ENCODE data around the gene MCUR1.
A peak's percentile ranks its signal among the peaks of the same experiment; 100 is the strongest.

MCUR1 gene

DNA sequence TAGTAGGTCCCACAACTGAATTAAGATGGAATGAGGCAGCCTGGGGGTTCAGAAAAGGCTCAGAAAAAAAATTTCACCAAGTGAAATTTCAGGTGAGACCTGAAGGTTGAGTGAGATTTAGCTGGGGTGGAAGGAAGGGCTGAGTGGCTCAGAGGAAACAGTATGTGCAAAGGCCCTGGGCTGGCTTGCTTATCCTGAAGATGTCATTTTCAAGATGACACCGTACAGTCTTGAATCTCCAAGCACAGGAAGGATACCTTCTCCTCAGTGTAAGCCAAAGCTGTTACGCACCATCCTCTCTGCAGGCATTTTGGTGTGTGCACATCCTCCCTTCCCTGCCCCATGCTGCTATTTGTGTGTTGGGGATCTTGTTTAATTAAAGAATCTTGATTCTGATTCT lies 59.7 kb downstream of the MCUR1 start:
- H3K27me3 Mint-ChIP-seq (ENCODE audit: low read depth): no peaks in the 10 kb centered on the region

GRCh38 chr6:13743736-13744127 lies 70.6 kb downstream of the MCUR1 start:
- peaks cover 3% of the 10 kb centered on the region for H3K36me3 Mint-ChIP-seq (ENCODE audit: low read depth)
- H3K9me3 Mint-ChIP-seq: peaks cover 12% of the 10 kb centered on the region
- H3K4me1 Mint-ChIP-seq (ENCODE audit: low read depth): no peaks in the 10 kb centered on the region
- no peaks in the 10 kb centered on the region for H3K27me3 Mint-ChIP-seq (ENCODE audit: low read depth)
- no peak overlapping the region for H3K4me3 Mint-ChIP-seq
- no peak overlapping the region for H3K27ac Mint-ChIP-seq

More for the DNA sequence above, 59.7 kb downstream of the MCUR1 start:
- Mint-ChIP-seq H3K36me3 (ENCODE audit: low read depth) (no peaks in the 10 kb centered on the region), H3K4me3 (no peak overlapping the region), H3K27ac (no peak overlapping the region), H3K9me3 (no peaks in the 10 kb centered on the region), H3K4me1 (ENCODE audit: low read depth) (peaks cover 3% of the 10 kb centered on the region)

DNA sequence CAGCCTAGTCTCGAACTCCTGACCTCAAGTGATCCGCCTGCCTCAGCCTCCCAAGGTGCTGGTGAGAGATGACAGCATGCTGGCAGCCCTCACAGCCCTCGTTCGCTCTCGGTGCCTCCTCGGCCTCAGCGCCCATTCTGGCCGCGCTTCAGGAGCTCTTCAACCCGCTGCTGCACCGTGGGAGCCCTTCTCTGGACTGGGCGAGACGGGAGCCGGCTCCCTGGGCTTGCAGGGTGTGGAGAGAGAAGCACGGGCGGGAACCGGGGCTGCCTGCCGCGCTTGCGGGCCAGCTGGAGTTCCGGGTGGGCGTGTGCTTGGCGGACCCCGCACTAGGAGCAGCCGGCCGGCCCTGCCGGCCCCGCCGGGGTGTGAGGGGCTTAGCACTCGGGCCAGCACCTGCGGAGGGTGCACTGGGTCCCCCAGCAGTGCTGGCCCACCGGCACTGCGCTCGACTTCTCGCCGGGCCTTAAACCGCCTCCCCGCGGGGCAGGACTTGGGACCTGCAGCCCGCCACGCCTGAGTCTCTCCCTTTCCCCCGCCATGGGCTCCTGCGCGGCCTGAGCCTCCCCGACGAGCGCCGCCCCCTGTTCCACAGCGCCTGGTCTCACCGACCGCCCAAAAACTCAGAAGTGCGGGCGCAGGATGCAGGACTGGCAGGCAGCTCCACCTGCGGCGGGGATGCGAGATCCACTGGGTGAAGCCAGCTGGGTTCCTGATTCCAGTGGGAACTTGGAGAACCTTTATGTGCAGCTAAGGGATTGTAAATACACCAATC lies 71.2 kb downstream of the MCUR1 start:
- Mint-ChIP-seq H3K4me3 (peak overlapping the region; percentile 14), H3K9me3 (peaks cover 12% of the 10 kb centered on the region), H3K4me1 (ENCODE audit: low read depth) (no peaks in the 10 kb centered on the region), H3K27me3 (ENCODE audit: low read depth) (no peaks in the 10 kb centered on the region), H3K27ac (no peak overlapping the region), H3K36me3 (ENCODE audit: low read depth) (peaks cover 3% of the 10 kb centered on the region)

GRCh38 chr6:13741365-13741764 lies 73.0 kb downstream of the MCUR1 start:
- Mint-ChIP-seq H3K4me3 (no peak overlapping the region), H3K9me3 (peaks cover 9% of the 10 kb centered on the region), H3K4me1 (ENCODE audit: low read depth) (no peaks in the 10 kb centered on the region), H3K27me3 (ENCODE audit: low read depth) (no peaks in the 10 kb centered on the region), H3K36me3 (ENCODE audit: low read depth) (peaks cover 3% of the 10 kb centered on the region), H3K27ac (no peak overlapping the region)
